HG02981 (cell line): ENCODE measurements around the gene TM2D3.
"Not testable (repeated sequence)": the region's sequence is repeated elsewhere in the genome, so short reads cannot be mapped to it uniquely, and the experiment has no call there.

Experiments used
- ATAC-seq: cut with Tn5 transposase; IDR thresholded peaks from one replicate; pipeline ENCODE4 v1.9.1; 2021; ENCODE audit warnings: mild to moderate bottlenecking, moderate library complexity; ENCODE audit not compliant: unreplicated experiment

The TM2D3 gene

GRCh38 chr15:101657968-101658784 lies 6.0 kb upstream of the TM2D3 start:
- no peak for ATAC-seq

GRCh38 chr15:101657171-101657570 lies 5.0 kb upstream of the TM2D3 start:
- no peak for ATAC-seq

- ATAC-seq = not testable (repeated sequence)
Observed at GRCh38 chr15:101654624-101655337, 2.6 kb upstream of the TM2D3 start.

DNA sequence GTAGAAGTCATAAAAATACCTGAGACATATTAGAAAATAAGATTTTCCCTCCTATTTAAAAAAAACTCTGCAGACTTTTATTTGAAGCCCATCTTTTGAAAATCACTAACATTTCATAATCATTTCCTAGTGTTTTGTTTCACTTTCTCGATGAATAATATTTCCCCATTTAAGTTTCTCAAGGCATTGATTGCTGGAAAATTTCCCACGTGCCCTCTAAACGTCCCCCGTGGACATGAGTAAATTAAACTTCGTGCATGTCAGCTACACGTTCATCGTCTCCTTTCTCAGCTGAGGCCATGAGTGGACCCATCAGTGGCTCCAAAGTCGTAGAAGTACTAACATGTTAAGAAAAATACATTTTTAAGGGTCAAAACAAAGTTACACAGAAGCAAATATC lies 2.0 kb upstream of the TM2D3 start:
- ATAC-seq = no peak

- no peak for ATAC-seq
Observed at GRCh38 chr15:101652786-101653430, 727 bp upstream of the TM2D3 start.

DNA sequence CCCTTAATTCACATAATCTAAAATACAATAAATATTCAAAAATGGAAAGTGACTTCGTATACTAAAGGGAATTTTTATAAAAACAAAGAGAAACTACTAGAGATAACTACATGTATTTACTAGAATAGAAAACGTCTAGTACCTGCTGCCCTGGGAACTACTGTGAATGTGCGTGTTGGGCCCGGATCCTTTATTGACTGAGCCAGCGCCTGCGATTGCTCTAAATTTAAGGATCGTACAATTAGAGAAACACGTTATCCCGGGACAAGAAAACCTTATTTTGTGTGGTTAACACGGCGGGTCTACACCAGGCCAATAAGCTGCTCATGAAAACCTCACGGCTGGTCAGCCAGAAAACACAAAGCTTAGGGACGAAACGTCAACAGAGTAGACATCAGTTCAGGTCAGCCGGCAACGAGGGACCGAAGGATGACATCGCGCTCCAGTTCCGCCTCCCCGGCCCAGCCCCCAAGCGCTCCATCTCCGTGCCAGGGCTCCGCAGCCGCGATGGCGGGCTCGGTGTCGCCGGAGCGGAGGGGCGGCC lies 555 bp downstream of the TM2D3 start:
- peak; percentile 43 for ATAC-seq

- ATAC-seq = no peak
Observed at GRCh38 chr15:101650145-101650544, 2.0 kb downstream of the TM2D3 start.

DNA sequence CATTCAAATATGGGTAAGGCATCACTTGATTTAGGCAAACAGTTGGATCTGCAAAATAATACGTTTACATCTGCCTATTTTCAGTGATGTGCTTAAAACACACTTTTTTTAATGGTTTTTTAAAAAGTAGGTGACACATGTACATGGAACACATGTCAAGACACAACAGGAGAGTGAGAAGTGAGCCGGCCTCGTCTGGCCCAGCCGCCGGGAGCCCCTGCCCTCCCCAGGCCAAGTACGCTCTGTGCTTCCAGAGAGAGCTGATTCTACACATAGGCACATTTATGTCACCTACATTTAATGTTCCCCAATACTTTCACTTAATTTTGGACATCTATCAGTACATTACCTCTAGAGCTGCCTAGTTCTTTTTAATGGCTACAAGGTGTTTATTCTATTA lies 3.8 kb downstream of the TM2D3 start:
- no peak for ATAC-seq

DNA sequence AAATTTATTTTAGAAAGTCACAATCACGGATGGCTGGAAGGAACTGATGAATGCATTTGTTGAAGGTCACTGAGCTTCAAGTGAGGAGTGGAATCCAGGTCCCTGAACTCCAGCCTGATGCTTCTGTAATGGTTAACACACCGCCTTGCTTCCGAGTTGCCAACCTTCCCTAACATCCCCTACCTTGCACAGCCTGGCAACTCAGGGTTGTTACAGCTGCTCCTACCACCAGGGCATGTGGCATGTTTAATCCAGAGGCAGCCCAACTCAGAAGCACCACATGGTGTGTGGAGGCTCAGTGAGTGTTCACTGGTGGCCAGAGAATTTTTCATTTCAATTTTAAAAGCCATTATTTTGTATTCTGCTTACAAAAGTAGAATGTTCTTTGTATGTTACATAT lies 4.9 kb downstream of the TM2D3 start:
- no peak for ATAC-seq

- ATAC-seq = no peak
Observed at GRCh38 chr15:101646672-101647071, 5.5 kb downstream of the TM2D3 start.

DNA sequence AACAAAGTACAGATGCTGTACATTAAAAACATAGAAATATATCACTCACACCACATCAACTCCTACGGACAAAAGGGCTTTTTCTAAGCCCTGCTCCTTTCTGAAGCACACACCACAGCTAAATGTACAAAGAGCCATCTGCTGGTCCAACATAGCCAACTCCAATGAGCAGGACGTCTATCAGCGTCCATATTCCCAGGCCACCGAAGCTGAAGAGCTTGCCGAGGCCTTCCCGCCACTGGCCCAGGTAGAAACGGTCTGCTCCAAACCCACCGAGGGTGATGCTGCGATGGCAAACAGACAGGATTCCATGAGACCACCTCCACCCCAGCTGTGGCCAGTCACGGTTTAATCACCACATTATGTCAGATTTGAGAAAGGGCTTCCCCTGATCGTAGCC lies 9.8 kb downstream of the TM2D3 start:
- ATAC-seq = no peak

DNA sequence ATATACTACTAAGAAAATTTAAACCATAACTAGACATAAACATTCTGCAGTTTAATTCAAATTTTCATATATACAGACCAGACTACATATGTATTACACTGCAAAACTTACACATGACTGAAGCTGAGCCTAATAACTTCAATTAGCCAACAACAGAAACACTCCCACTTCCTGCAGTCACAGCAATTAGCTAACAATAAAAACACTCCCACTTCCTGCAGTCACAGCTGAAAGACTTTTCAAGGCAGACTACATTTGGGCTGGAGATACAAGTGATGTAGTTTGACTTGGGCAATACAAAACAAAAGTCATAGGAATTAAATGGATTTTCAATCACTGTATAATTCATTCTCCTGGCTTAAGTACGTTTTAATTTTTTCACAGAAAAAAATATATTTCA lies 10.3 kb downstream of the TM2D3 start:
- ATAC-seq = peak; percentile 56

DNA sequence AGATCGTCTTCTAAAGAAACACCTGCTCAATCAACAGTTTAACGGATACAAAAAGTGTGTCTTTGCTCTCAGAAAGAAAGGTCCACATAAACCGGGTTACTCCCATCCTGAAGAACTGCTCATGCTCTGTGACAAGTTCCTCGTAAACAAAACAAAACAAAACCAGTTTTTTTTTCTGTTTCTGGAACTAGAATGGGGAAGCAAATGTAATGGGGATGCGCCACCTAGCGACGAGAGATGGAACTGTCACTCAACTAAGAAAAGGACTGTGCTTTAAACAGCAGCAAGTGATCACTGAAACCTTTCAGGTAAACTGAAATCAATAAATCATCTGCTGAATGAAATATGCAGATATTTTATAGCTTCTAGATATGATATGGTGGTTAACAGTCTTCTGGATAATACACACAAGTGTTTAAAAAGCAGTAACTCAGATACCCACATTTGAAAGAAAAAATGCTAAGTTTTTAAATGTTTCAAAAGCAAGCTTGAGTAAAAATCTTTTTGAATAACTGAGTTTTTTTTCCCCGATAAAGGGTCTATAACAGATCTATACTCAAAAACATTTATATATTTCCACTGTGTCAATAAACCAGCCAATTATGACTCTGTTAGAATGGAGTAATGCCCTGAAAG lies 10.9 kb downstream of the TM2D3 start:
- ATAC-seq = no peak

DNA sequence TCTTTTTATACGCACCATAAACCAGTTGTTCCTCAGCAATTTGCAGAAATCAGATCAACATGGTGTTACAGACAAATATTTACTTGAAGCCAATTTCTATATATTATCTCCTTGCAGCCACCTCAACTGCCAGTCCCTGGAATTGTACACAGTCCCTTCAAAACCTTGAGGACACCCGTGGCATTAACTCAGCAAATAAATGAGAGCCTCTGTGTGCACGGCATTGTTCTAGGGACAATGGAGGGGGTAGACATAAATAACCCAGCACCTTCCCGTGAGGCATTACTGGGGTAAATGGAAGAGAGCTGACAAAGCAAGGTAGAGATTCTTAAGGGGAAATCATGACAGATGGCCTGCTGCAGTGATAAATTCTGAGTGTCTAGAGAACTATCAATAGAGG lies 12.5 kb downstream of the TM2D3 start:
- ATAC-seq = no peak

GRCh38 chr15:101637919-101638318 lies 14.3 kb downstream of the TM2D3 start:
- no peak for ATAC-seq

- no peak for ATAC-seq
Observed at GRCh38 chr15:101637516-101637915, 14.7 kb downstream of the TM2D3 start.

DNA sequence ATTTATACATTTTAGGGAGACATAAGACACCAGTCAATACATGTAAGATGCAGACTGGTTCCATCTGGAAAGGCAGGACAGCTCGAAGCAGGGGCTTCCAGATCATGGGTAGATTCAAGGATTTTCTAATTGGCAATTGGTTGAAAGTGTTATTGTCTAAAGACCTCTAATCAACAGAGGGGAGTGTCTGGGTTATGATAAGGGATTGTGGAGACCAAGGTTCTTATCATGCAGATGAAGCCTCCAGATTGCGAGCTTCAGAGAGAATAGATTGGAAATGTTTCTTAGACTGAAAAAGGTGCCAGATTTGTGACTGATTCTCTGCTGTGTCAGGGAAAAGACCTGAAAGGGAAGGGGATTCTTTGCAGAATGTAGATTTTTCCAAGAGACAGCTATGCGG lies 15.1 kb downstream of the TM2D3 start:
- ATAC-seq = no peak

GRCh38 chr15:101635944-101636727 lies 16.0 kb downstream of the TM2D3 start:
- ATAC-seq = no peak

GRCh38 chr15:101633356-101633755 lies 18.8 kb downstream of the TM2D3 start:
- no peak for ATAC-seq

DNA sequence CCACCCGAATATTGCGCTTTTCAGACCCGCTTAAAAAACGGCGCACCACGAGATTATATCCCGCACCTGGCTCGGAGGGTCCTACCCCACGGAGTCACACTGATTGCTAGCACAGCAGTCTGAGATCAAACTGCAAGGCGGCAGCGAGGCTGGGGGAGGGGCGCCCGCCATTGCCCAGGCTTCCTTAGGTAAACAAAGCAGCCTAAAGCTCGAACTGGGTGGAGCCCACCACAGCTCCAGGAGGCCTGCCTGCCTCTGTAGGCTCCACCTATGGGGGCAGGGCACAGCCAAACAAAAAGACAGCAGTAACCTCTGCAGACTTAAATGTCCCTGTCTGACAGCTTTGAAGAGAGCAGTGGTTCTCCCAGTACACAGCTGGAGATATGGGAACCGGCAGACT lies 25.5 kb downstream of the TM2D3 start:
- ATAC-seq = not testable (repeated sequence)
